C4-2B (cell line): ENCODE results near the gene UBAP1L.
"Not testable (repeated sequence)": the region's sequence is repeated elsewhere in the genome, so short reads cannot be mapped to it uniquely, and the experiment has no call there.

ENCODE experiments used
- H3K27ac ChIP-seq: fragments of 450-650 bp; 2 replicates; pipeline ENCODE4 v1.5.1; 2017
- CTCF ChIP-seq: fragments of 450-650 bp; conservative IDR thresholded peaks from 2 replicates; pipeline ENCODE4 v1.5.1; 2017; ENCODE audit warnings: mild to moderate bottlenecking
- ZFX ChIP-seq: fragments of 450-650 bp; IDR thresholded peaks from 2 replicates; pipeline ENCODE4 v1.6.1; 2017

Gene UBAP1L

GRCh38 chr15:65115086-65115485 is at the start of gene UBAP1L:
TSS of gene UBAP1L (minus strand) at chr15:65115200. CDS start at chr15:65106215, 8,985 bp downstream.
- no peak for TF ChIP-seq CTCF
- TF ChIP-seq ZFX = no peak
- H3K27ac ChIP-seq = no peak within 1 kb of the TSS

- TF ChIP-seq ZFX = no peak
- no peak for TF ChIP-seq CTCF
- H3K27ac ChIP-seq = no peak overlapping the region
These were observed 49.1 kb upstream of the UBAP1L start for GRCh38 chr15:65164139-65164538.

GRCh38 chr15:65163041-65163440 is 48.0 kb upstream of the UBAP1L start:
- TF ChIP-seq ZFX (no peak), CTCF (no peak)
- H3K27ac ChIP-seq = no peak overlapping the region

- TF ChIP-seq ZFX (no peak), CTCF (no peak)
- H3K27ac ChIP-seq = no peak overlapping the region
These were observed 41.7 kb upstream of the UBAP1L start for GRCh38 chr15:65156692-65157091.

GRCh38 chr15:65154720-65155119 is 39.7 kb upstream of the UBAP1L start:
- TF ChIP-seq CTCF (no peak), ZFX (no peak)
- H3K27ac ChIP-seq = no peak overlapping the region

GRCh38 chr15:65147902-65148301 is 32.9 kb upstream of the UBAP1L start:
- TF ChIP-seq ZFX (no peak), CTCF (no peak)
- no peak overlapping the region for H3K27ac ChIP-seq

GRCh38 chr15:65146438-65146837 is 31.4 kb upstream of the UBAP1L start:
- TF ChIP-seq ZFX (no peak), CTCF (no peak)
- H3K27ac ChIP-seq = no peak overlapping the region

- not testable (repeated sequence) for H3K27ac ChIP-seq
These were observed 23.6 kb upstream of the UBAP1L start for GRCh38 chr15:65138631-65139030.

GRCh38 chr15:65137893-65138292 is 22.9 kb upstream of the UBAP1L start:
- not testable (repeated sequence) for H3K27ac ChIP-seq

- not testable (repeated sequence) for H3K27ac ChIP-seq
These were observed 22.1 kb upstream of the UBAP1L start for GRCh38 chr15:65137089-65137488.
